ENCODE data around the gene SCAPER. TPM values are rescaled to one million over a fixed set of nuclear protein-coding genes. Genes with fewer than 3 reads are reported as not detected.

SCAPER gene
- total RNA-seq, 1 experiment from 2014 or later: 7.4 TPM

DNA sequence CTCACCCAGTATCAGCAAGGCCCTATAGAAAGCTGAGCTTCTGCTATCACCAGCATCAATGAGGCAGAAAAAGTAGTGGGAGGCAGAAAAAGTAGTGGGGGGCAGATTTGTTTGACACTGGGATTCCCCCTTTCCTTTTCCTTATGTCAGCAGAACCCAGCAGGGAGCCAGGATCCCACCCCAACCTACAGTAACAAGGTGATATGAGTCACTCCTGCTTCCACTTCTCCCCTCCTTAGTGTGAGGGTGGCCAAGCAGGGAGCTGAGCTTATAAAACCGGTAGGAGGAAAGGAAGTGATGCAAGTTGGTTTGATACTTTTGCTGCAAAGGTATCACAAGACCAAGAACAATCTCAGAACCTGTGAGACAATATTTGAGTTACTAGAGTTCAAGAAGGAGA lies 128.7 kb downstream of the SCAPER start:
- H3K27ac ChIP-seq (ENCODE audit: insufficient read length, low read depth, low read length): no peak overlapping the region
- H3K79me1 ChIP-seq (ENCODE audit: insufficient read depth, low read depth, low read length, poor library complexity, severe bottlenecking): no peaks in the 10 kb centered on the region
- Mint-ChIP-seq H3K9me3 (peaks cover 0 to 13% of the 10 kb centered on the region in 2 experiments; a peak in 4 of 5 replicates), H3K36me3 (ENCODE audit: insufficient read depth in 1 of 3, low read depth in 3 of 3) (peaks cover 4 to 17% (median 7%) of the 10 kb centered on the region in 3 experiments; a peak in 4 of 7 replicates), H3K27ac (no peak overlapping the region), H3K4me1 (no peaks in the 10 kb centered on the region), H3K27me3 (ENCODE audit: low read depth) (no peaks in the 10 kb centered on the region), H3K4me3 (no peak overlapping the region)
- H3K9me3 ChIP-seq (ENCODE audit: control insufficient read depth, low read depth, low read length): no peaks in the 10 kb centered on the region
- no peak overlapping the region for H2BK12ac ChIP-seq (ENCODE audit: insufficient read length, low read depth, low read length)
- no peak overlapping the region for H3K4ac ChIP-seq (ENCODE audit: low read depth, low read length)
- H3K14ac ChIP-seq (ENCODE audit: insufficient read depth, low read length): no peak overlapping the region
- H3T11ph ChIP-seq (ENCODE audit: low read length): no peak overlapping the region
- H3K27me3 ChIP-seq (ENCODE audit: insufficient read depth, low read length): no peaks in the 10 kb centered on the region
- H2AK5ac ChIP-seq (ENCODE audit: insufficient read length, low read length): no peak overlapping the region
- H4K8ac ChIP-seq (replicated peaks; ENCODE audit: insufficient read length, low read depth, low read length): no peak overlapping the region
- no peak overlapping the region for H2BK120ac ChIP-seq (ENCODE audit: low read depth, low read length, poor library complexity, severe bottlenecking)
- H3K79me2 ChIP-seq (ENCODE audit: insufficient read depth, low read length): no peaks in the 10 kb centered on the region
- WGBS (ENCODE audit: extremely low coverage, insufficient read length, low lambda C conversion rate): no CpG with 5 or more reads among the region's 1 CpG
- H3K23ac ChIP-seq (ENCODE audit: insufficient read length, low read depth, low read length): no peak overlapping the region
- H2BK20ac ChIP-seq (ENCODE audit: low read depth, low read length, poor library complexity, severe bottlenecking): no peak overlapping the region
- DNase-seq: no peak
- no peak overlapping the region for H3K18ac ChIP-seq (ENCODE audit: insufficient read length, low read depth, low read length)
- TF ChIP-seq, protein P1, sequence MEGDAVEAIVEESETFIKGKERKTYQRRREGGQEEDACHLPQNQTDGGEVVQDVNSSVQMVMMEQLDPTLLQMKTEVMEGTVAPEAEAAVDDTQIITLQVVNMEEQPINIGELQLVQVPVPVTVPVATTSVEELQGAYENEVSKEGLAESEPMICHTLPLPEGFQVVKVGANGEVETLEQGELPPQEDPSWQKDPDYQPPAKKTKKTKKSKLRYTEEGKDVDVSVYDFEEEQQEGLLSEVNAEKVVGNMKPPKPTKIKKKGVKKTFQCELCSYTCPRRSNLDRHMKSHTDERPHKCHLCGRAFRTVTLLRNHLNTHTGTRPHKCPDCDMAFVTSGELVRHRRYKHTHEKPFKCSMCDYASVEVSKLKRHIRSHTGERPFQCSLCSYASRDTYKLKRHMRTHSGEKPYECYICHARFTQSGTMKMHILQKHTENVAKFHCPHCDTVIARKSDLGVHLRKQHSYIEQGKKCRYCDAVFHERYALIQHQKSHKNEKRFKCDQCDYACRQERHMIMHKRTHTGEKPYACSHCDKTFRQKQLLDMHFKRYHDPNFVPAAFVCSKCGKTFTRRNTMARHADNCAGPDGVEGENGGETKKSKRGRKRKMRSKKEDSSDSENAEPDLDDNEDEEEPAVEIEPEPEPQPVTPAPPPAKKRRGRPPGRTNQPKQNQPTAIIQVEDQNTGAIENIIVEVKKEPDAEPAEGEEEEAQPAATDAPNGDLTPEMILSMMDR (conservative IDR thresholded peaks at IDR 0.05): no peak
- no peak overlapping the region for H4K91ac ChIP-seq (ENCODE audit: insufficient read length, low read depth, low read length)
- no peak overlapping the region for H3K4me2 ChIP-seq (ENCODE audit: insufficient read depth, insufficient read length, low read length)
- H2AFZ ChIP-seq (ENCODE audit: low read length): no peak overlapping the region
- no peak overlapping the region for H3K56ac ChIP-seq (ENCODE audit: insufficient read length, low read depth, low read length)
- no peaks in the 10 kb centered on the region for H4K20me1 ChIP-seq (ENCODE audit: control insufficient read depth, insufficient read depth, insufficient read length)
- no peak overlapping the region for H4K5ac ChIP-seq (ENCODE audit: insufficient read length, low read depth, low read length)
- H3K4me1 ChIP-seq (ENCODE audit: insufficient read depth, low read length): no peaks in the 10 kb centered on the region
- H3K23me2 ChIP-seq (ENCODE audit: insufficient read length, low read depth, low read length, poor library complexity, severe bottlenecking): no peaks in the 10 kb centered on the region
- H3K9ac ChIP-seq (ENCODE audit: extremely low read depth, insufficient read length, low read length): no peak overlapping the region
- no peak overlapping the region for H2BK5ac ChIP-seq (ENCODE audit: insufficient read length, low read length)
- H2BK15ac ChIP-seq (ENCODE audit: low read depth, low read length): no peak overlapping the region

Measured in H9 (cell line).